HG03196 (cell line): ENCODE measurements around the gene CCDC87.
A peak's percentile ranks its signal among the peaks of the same experiment; 100 is the strongest.
"Not testable (repeated sequence)": the region's sequence is repeated elsewhere in the genome, so short reads cannot be mapped to it uniquely, and the experiment has no call there.

Source experiments
- ATAC-seq: cut with Tn5 transposase; IDR thresholded peaks from one replicate; pipeline ENCODE4 v1.9.1; 2021; ENCODE audit not compliant: unreplicated experiment

The CCDC87 gene

DNA sequence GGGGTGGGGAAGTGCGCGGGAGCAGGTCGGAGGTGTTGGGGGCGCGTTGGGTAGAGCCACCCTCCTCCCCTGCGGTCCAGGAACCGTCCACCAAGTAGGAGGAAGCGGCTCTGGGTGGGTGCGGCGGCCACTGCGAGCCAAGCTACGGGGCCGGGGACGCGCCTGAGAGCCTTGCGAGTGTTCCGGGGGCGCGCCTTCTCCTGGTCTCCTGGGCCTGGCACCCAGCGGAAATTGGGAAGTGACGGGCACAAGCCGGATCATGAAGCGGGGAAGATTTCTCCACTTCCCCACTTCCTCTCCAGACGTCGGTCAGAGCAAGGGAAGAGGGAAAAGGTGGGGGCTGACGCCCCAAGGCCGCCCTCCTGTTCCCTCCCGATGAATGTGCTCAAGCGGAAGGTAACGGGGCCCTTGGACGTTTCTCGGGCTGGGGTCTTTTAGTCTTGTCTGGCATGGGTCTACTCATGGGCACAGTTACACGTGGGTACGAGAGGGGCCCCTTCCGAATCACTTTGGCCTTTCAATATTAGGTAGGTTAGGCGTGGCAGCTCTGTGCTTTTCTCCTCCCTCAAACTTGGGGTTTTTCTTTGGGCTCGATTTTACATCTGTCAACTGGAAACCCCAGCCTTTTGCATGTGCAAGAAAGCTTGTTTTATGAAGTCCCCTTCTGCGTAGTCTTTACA, 24.4 kb upstream of the CCDC87 start:
- no peak for ATAC-seq

DNA sequence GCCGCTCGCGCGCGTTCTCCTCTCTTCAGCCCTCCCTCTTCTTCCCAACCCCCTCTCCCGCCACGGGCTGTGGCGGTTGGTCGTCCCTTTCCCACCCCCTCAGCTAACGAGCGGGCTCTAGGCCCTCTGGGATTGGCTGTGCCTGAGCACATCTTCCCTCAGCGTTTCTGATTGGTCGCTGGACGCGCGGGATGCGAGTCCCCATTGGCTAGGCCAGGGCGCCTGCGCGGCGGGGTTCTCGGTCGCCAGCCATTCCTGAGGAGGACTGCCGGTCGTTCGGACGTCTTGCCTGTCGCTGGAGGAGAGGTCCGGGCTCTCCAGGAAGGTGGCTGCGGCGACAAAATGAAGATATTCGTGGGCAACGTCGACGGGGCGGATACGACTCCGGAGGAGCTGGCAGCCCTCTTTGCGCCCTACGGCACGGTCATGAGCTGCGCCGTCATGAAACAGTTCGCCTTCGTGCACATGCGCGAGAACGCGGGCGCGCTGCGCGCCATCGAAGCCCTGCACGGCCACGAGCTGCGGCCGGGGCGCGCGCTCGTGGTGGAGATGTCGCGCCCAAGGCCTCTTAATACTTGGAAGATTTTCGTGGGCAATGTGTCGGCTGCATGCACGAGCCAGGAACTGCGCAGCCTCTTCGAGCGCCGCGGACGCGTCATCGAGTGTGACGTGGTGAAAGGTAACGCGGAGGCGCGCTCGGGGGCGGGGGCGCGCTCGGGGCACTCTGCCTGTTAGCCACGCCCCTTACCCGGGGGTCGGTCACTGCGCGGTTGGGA, 23.7 kb upstream of the CCDC87 start, which contains the start of gene RBM14:
Gene RBM14 (plus strand): TSS at position 252 of the 776 bp plus-strand sequence. CDS start 91 bp downstream, at position 343.
- peak; percentile 79 for ATAC-seq

DNA sequence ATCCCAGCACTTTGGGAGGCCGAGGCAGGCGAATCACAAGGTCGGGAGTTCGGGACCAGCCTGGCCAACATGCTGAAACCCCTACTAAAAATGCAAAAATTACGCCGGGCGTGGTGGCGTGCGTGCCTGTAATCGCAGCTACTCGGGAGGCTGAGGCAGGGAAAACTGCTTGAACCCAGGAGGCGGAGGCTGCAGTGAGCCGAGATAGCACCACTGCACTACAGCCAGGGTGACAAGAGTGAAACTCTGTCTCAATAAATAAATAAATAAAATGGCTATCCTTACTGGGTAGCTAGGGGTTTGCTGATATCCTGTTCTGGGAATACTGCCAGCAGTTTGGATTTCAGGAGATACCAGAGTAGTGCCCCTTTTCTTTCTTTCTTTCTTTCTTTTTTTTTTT, 21.2 kb upstream of the CCDC87 start:
- no peak for ATAC-seq

DNA sequence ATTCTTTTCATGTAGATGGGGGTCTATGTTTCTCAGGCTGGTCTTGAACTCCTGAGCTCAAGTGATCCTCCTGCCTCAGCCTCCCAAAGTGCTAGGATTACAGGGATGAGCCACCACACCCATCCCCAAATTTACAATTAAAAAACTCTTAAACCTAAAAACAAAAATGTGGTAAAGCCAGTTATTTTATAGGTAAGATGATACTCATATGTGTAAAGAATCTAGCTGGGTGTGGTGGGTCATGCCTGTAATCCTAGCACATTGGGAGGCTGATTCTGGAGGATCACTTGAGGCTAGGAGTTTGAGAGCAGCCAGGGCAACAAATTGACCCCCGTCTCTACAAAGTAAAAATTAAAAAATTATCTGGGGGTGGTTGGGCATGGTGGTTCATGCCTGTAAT, 19.6 kb upstream of the CCDC87 start:
- ATAC-seq = no peak

DNA sequence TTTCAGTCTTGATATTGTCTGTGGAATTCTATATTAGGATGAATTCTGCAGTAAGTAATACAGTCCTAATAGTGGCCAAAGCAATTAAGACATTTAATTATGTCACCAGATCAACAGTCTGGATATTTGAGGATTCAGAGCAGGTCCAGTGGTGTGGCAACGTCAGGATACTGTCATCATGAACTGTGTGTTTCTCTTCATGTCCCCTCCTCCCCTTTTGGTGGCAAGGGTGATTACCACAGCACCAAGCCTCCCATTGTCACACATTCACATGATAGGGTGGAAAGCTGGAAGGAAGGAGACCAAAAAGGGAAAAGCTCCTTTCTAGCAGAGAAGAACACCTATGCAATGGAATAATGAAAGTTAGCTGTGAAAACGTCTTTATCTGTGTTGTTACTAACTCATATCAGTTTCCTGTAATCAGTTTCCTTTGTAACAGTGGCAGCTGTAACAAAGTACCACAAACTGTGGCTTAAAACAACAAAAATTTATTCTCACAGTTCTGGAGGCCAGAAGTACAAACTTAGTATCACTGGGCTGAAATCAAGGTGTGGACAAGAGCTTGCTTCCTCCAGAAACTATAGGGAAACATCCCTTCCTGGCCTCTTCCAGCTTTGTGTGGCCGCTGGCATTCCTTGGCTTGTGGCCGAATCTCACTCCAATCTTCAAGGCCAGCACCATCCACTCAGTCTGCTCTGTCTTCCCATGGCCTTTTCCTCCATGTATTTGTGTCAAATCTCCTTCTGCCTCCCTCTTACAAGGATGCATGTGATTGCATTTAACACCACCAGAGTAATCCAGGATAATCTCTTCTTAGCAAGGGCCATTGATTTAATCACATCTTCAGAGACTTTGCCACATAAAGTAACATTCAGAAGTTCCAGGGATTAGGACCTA, 17.1 kb upstream of the CCDC87 start:
- ATAC-seq = no peak

DNA sequence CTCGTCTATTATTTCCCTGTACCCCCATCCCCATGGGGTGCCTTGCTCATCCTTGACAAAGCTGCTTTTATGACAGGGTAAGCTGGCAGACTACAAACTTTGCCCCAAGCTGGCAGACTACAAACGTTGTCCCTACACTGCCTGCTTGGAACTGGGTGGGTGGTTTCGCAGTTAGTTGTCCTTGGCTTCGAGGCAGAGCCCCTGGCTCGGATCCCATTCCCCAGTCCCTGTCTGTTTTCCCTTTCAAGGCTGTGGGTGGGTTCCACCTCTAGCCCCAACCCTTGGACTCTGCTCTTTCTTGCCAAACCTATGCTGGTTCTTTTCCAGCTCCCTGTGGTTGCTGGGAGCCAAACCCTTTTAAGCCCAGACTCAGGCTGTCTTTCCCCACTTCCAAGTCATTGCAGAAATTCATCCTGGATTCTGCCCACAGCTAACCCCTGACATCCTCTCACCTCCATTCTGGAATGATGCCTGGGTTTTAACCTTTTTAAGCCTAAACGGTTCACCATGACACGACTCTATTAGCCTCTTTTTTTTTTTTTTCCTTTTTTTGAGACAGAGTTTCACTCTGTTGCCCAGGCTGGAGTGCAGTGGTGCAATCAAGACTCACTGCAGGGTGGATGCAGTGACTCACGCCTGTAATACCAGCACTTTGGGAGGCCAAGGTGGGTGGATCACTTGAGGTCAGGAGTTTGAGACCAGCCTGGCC, 14.4 kb upstream of the CCDC87 start:
- ATAC-seq = no peak

DNA sequence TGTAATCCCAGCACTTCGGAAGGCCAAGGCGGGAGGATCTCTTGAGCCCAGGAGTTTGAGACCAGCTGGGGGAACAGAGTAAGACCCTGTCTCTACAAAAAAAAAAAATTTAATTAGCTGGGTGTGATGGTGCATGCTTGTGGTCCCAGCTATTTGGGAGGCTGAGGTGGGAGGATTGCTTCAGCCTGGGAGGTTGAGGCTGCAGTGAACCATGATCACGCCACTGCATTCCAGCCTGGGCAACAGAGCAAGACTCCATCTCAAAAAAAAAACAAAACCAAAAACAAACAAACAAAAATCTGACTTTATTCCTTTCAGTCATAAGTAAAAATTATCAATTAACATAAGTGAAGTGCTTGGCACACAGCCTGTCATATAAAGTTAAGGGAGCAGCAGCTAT, 13.7 kb upstream of the CCDC87 start:
- ATAC-seq = not testable (repeated sequence)

DNA sequence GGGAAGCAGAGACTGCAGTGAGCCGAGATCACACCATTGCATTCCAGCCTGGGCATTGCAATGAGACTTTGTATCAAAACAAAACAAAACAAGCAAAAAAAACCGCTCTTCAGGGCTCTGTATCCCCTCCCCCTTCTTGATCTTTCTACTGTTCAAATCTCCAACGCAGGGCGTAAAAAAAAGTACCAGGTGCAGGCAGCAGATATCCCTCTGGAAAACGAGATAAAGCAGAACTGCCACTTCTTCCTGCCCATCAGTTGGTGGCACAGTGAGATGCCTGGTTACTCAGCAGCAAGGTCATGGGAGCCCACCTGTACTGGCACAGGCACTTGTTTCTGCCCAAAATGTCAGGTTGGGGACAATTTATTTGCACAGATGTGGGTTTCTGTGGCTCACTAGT, 11.3 kb upstream of the CCDC87 start:
- ATAC-seq = no peak

DNA sequence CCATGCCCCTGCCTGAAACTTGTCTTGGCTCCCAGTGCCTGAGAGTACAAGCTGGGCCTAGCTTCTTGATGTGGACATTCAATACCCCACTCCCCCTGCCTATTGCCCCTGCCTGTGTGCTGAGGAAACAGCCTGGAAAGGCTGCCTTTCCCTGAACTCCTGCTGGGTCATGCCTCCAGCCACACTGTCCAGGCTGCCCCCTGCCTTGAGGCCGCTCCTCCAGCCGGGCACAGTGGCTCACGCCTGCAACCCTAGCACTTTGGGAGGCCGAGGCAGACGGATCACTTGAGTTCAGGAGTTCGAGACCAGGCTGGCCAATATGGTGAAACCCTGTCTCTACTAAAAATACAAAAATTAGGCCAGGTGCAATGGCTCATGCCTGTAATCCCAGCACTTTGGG, 10.2 kb upstream of the CCDC87 start:
- no peak for ATAC-seq

DNA sequence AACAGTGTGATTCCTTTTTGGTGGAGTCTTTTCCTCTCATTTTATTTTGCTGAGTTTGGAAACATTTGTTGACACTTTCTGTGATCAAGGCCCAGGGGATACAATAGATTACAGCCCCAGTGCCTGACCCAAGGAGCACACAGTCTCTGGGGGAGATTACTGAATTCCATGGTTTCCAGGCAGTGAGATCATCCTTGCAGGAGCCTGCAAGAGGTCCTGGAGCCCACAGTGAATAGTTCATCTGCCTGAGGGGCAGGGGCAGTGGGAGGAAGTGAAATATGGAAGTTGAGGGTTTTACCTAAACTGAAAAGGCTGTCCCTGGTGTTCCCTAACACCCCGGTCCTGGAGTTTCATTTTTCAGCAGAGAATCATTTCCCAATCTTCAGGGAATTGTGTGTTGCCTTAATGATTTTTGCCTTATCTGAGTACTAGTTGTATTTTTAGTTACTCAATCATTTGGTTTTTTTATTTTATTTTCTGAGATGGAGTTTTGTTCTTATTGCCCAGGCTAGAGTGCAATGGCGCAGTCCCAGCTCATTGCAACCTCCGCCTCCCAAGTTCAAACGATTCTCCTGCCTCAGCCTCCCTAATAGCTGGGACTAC, 7.9 kb upstream of the CCDC87 start:
- ATAC-seq = no peak

DNA sequence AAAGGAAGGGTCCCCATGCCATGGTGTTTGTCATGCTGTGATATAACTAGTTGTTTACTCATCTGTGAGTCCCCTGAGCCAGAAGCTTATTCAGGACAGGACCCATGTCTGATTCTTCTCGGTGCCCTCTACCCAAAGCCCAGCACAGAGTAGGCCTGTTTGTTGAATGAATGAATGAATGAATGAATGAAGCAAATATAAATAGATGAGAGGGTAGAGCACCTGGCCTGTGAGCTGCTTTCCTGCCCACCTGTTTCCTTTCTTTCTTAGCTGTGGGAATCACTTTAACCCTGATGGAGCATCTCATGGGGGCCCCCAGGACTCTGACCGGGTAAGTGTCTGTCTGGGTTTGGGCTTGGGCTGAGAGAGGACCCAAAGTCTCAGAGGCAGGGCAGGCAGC, 7.4 kb upstream of the CCDC87 start:
- no peak for ATAC-seq

DNA sequence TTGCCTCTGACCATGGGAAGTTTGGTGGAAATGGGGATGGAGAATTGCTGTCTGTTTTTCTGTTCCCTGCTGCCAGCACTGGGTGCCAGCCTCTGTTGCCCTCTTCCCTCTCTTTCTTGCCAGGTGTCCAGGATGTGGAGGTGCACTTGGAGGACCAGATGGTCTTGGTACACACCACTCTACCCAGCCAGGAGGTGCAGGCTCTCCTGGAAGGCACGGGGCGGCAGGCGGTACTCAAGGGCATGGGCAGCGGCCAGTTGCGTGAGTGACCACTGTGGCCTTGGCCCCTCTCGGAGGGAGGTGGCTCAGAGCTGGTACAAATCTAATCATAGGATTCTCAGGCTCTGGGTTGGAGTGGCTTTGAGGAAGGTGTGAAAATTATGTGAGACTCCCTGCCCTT, 6.1 kb upstream of the CCDC87 start:
- ATAC-seq = no peak

DNA sequence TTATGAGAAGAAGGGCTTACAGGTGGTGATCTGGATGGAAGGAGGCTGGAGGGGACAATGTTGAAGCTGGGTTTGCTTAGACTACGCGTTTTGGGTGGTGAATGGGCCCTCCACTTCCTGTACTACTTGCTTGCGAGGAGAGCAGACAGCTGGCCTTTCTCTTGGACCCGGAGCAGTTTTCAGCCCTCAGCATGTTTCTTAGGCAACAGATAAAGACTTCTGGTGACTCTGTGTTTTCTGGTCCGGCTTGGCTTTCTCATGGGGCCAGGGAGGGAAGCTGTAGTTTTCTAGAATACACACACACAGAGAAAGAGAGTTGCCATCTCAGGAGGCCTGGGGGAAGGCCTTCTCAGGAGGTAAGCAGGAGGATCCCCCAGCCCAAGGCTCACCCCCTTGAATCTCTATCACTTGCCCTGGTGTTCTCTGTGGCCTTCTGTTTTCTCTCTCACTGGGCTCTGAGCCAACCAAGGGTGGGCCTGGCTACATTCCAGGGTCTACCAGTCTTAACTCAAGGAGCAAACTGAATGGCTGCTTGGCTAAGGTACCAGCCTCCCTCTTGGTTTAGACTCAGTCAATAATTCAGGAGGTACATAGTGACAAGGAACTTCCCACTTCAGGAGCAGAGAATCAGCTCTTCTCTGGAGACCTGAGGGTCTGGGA, 2.5 kb upstream of the CCDC87 start:
- ATAC-seq = no peak

DNA sequence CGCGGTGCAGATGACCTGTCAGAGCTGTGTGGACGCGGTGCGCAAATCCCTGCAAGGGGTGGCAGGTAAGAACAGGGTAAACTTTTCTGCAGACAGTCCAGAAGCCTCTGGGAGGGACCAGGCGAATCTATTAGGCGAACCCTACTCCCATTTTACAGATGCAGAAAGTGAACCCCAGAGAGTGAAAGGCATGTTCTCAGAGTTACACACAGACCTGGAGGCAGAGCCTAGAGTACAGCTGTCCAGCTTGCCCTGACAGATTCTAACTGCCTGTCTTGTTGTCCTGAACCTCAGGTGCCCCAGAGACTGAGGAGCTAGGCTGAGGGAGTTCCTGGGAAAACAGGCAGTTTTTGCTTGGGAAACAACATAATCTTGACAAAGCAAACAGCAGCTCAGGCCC, 787 bp upstream of the CCDC87 start:
- no peak for ATAC-seq

DNA sequence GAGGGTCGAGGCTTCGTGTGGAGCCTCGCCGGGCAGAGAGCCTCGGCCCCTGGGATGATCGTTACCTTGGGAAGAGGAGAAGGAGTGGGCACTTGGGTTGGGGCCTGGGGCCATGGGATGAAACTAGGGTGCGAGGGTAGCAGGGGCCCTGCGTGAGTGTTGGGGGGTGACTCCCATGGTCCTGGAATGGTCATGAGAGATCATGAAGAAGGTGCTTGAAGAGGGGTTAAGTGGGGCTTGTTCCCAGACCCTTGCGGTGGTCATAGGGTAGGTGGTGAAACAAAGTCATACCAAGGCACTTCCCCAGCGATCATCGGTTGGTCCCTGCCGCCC, 406 bp upstream of the CCDC87 start:
- ATAC-seq = no peak

DNA sequence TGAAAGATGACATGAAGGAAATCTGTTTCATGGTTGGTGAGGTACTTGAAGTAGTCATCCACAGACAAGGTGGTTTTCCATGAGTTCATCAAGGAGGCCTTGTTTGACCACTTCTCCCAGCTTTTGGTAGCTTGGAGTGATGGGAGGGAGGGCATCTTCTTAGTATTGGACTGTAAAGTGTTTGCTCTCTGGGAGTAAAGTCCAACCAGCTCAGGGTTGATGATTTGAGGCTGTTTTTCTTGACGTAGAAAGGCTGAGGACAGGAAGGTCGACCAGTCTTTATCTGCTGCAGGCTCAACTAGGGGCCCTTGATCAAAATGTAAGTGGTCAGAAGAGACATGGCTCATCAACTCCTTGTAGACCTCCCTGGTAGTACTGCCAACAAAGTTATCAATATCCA, 1.7 kb downstream of the CCDC87 start:
- ATAC-seq = no peak

DNA sequence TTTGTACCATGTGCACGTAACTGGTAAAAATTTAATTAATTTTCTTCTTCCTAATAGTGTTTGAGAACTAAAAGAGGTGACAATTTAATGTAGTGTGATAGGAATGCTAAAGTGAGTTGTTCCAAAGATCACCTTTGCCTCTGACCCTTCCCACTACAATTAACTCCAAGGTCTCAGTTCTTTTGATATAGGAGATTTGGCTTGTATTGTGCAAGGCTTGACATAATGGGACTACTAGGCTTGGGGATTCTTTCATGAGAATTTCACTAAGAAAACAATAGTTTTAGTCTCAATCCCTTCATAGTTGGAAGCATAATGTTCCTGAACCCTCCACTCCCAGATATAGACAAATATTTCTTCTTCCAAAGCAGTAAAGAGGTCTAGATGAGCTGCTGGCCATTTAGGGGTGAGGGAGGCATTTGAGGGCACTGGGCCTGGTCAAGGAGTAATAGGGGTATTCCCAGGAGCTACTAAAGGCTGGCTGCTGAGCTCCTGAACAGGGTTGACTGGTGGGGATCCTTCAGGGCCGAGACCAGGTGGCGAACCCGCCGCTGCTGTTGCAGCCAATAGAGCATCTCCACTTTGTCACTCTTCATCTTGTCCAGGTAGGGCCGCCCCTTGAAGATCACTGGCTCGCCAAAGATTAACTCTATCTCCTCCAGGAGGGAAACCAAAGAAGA, 2.7 kb downstream of the CCDC87 start:
- ATAC-seq = no peak

DNA sequence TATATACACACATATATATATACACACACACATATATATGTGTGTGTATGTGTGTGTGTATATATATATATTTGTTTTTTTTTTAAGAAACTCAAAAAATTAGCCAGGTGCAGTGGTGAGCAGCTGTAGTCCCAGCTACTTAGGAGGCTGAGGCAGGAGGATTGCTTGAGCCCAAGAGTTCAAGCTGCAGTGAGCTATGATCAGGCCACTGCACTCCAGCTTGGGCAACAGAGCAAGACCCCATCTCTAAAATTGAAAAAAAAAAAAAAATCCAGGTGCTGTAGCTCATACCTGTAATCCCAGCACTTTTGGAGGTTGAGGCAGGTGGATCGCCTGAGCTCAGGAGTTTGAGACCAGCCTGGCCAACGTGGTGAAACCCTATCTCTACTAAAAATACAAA, 3.5 kb downstream of the CCDC87 start:
- ATAC-seq = not testable (repeated sequence)

DNA sequence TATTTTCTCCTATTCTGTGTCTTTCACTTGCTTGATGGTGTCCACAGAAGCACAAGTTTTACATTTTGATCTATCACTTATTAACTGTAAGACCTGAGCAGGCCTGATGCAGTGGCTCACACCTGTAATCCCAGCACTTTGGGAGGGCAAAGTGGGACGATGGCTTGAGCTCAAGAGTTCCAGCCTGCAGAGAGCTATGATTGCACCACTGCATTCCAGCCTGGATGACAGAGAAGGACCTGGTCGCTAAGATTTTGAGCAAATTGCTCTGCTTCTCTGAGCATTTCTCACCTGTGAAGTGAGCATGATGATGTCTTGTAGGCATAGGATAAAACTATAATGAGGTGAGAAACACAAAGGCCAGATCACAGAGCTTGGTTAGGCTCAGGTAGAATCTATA, 6.7 kb downstream of the CCDC87 start:
- ATAC-seq = no peak

DNA sequence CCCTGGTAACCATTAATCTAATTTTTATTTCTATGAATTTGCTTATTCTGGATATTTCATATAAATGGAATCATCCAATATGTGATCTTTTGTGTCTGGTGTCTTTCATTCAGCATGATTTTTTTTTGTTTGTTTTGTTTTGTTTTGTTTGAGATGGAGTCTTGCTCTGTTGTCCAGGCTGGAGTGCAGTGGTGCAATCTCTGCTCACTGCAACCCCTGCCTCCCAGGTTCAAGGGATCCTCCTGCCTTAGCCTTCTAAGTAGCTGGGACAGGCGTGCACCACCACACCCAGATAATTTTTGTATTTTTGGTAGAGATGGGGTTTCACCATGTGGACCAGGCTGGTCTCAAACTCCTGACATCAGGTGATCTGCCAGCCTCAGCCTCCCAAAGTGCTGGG, 7.4 kb downstream of the CCDC87 start:
- not testable (repeated sequence) for ATAC-seq
